ENCODE data around the gene STRN. TPM values are rescaled to one million over a fixed set of nuclear protein-coding genes. Genes with fewer than 3 reads are reported as not detected.
"Not testable (repeated sequence)": the region's sequence is repeated elsewhere in the genome, so short reads cannot be mapped to it uniquely, and the experiment has no call there.

Gene STRN
- total RNA-seq, 3 donors from 2014 or later, result 27.2 to 35.1 (median 32.5) TPM

- Histone ChIP-seq H3K27ac (peak overlapping the region; percentile 49 to 77), H3K4me3 (no peak overlapping the region), H3K36me3 (no peaks in the 10 kb centered on the region), H3K9me3 (no peaks in the 10 kb centered on the region), H3K27me3 (no peaks in the 10 kb centered on the region), H3K4me1 (no peaks in the 10 kb centered on the region)
- intact Hi-C loops (cut with DNase I; ENCODE audit: low total_unique reads), result no loop called here
- no peak for DNase-seq (ENCODE audit: low spot score in 2 of 2)
- no peak for TF ChIP-seq POLR2AphosphoS5 (IDR thresholded peaks at IDR 0.05)
- no peak for TF ChIP-seq POLR2A (IDR thresholded peaks at IDR 0.05)
- TF ChIP-seq, protein P1, sequence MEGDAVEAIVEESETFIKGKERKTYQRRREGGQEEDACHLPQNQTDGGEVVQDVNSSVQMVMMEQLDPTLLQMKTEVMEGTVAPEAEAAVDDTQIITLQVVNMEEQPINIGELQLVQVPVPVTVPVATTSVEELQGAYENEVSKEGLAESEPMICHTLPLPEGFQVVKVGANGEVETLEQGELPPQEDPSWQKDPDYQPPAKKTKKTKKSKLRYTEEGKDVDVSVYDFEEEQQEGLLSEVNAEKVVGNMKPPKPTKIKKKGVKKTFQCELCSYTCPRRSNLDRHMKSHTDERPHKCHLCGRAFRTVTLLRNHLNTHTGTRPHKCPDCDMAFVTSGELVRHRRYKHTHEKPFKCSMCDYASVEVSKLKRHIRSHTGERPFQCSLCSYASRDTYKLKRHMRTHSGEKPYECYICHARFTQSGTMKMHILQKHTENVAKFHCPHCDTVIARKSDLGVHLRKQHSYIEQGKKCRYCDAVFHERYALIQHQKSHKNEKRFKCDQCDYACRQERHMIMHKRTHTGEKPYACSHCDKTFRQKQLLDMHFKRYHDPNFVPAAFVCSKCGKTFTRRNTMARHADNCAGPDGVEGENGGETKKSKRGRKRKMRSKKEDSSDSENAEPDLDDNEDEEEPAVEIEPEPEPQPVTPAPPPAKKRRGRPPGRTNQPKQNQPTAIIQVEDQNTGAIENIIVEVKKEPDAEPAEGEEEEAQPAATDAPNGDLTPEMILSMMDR (IDR thresholded peaks at IDR 0.05), result no peak
Observed at GRCh38 chr2:36952748-36953197, 13.6 kb downstream of the STRN start.

GRCh38 chr2:36951574-36951973 lies 14.8 kb downstream of the STRN start:
- Histone ChIP-seq H3K4me3 (no peak overlapping the region), H3K27me3 (no peaks in the 10 kb centered on the region), H3K9me3 (no peaks in the 10 kb centered on the region), H3K27ac (peak overlapping the region; percentile 9 to 77), H3K4me1 (no peaks in the 10 kb centered on the region), H3K36me3 (no peaks in the 10 kb centered on the region)
- intact Hi-C loops (cut with DNase I; ENCODE audit: low total_unique reads), result no loop called here
- TF ChIP-seq POLR2A (IDR thresholded peaks at IDR 0.05) (no peak), POLR2AphosphoS5 (IDR thresholded peaks at IDR 0.05) (no peak)
- TF ChIP-seq, protein P1 (IDR thresholded peaks at IDR 0.05), result no peak
- no peak for DNase-seq (ENCODE audit: low spot score in 2 of 2)

GRCh38 chr2:36951027-36951518 lies 15.3 kb downstream of the STRN start:
- intact Hi-C loops (cut with DNase I; ENCODE audit: low total_unique reads), result no loop called here
- Histone ChIP-seq H3K27me3 (no peaks in the 10 kb centered on the region), H3K36me3 (no peaks in the 10 kb centered on the region), H3K9me3 (no peaks in the 10 kb centered on the region), H3K27ac (peak overlapping the region; percentile 9 to 77), H3K4me1 (no peaks in the 10 kb centered on the region), H3K4me3 (no peak overlapping the region)
- no peak for TF ChIP-seq POLR2A (IDR thresholded peaks at IDR 0.05)
- DNase-seq (ENCODE audit: low spot score in 2 of 2), result no peak

DNA sequence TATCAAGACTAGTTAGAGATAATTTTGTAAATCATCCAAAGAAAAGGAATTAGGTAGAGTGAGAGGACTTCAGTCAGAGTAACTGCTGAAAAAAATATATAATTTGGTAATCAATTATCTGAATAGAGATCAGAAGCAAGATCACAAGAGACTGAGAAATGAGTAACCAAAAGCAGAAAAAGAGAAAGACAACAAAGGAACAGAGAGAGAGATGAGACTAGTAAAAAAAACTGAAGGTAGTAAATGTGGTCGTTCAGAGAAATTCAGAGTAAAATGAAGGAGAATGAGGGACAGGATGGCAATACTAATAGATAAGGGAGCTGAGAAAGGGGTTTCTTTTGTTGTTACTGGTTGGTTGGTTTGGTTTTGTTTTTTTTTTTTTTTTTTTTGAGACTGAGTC lies 16.5 kb downstream of the STRN start:
- no peaks in the 10 kb centered on the region for H3K27me3 ChIP-seq
- no peaks in the 10 kb centered on the region for H3K9me3 ChIP-seq
- intact Hi-C loops (cut with DNase I; ENCODE audit: low total_unique reads), result no loop called here
- TF ChIP-seq POLR2AphosphoS5 (IDR thresholded peaks at IDR 0.05), result no peak
- no peak for TF ChIP-seq POLR2A (IDR thresholded peaks at IDR 0.05)
- TF ChIP-seq, protein P1 (IDR thresholded peaks at IDR 0.05), result no peak
- no peaks in the 10 kb centered on the region for H3K36me3 ChIP-seq
- no peaks in the 10 kb centered on the region for H3K4me1 ChIP-seq
- no peak for DNase-seq (ENCODE audit: low spot score in 2 of 2)
- no peak overlapping the region for H3K27ac ChIP-seq
- H3K4me3 ChIP-seq, result no peak overlapping the region

DNA sequence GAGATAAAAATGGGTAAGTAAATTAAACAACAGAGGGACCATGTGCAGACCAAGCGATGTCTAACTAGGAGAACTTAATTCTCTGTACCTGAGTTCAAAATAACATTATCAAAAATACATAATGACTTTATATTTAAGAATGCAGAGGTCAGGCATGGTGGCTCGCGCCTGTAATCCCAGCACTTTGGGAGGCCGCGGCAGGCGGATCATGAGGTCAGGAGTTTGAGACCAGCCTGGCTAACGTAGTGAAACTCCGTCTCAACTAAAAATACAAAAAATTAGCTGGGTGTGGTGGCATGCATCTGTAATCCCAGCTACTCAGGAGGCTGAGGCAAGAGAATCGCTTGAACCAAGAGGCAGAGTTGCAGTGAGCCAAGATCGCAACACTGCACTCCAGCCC lies 21.1 kb downstream of the STRN start:
- DNase-seq (ENCODE audit: low spot score in 2 of 2); H3K36me3 ChIP-seq; intact Hi-C loops (cut with DNase I; ENCODE audit: low total_unique reads): not testable (repeated sequence)

GRCh38 chr2:36941867-36942266 lies 24.5 kb downstream of the STRN start:
- no peak for DNase-seq (ENCODE audit: low spot score in 2 of 2)
- intact Hi-C loops (cut with DNase I; ENCODE audit: low total_unique reads), result no loop called here
- H3K9me3 ChIP-seq, result no peaks in the 10 kb centered on the region
- H3K27ac ChIP-seq, result no peak overlapping the region
- no peaks in the 10 kb centered on the region for H3K36me3 ChIP-seq
- no peaks in the 10 kb centered on the region for H3K27me3 ChIP-seq
- H3K4me3 ChIP-seq, result no peak overlapping the region
- TF ChIP-seq POLR2A (IDR thresholded peaks at IDR 0.05) (no peak), POLR2AphosphoS5 (IDR thresholded peaks at IDR 0.05) (no peak)
- TF ChIP-seq, protein P1 (IDR thresholded peaks at IDR 0.05), result no peak
- no peaks in the 10 kb centered on the region for H3K4me1 ChIP-seq

More for the DNA sequence above, 21.1 kb downstream of the STRN start:
- H3K4me1 ChIP-seq, H3K4me3 ChIP-seq, H3K9me3 ChIP-seq, H3K27ac ChIP-seq, H3K27me3 ChIP-seq: not testable (repeated sequence)

DNA sequence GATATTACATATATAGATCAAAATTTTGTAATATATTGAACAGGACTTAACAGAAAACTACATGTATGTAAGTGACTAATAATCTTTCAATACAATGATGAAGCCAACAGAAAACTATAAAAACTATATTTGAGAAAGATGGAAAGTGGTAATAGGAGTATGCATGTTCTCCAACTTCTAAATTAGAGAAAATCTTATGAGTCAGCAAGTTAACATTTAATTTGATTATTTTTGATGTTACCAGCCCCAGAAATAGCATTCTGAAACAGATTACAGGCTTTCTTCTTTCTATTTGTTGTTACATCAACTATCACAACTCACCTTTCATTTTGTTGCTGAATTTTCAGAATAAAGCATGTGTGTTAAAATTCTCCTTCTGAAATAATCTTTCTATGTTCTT lies 29.8 kb downstream of the STRN start:
- H3K9me3 ChIP-seq; H3K27me3 ChIP-seq; H3K4me1 ChIP-seq; intact Hi-C loops (cut with DNase I; ENCODE audit: low total_unique reads); H3K36me3 ChIP-seq; DNase-seq (ENCODE audit: low spot score in 2 of 2); H3K4me3 ChIP-seq; H3K27ac ChIP-seq: not testable (repeated sequence)

DNA sequence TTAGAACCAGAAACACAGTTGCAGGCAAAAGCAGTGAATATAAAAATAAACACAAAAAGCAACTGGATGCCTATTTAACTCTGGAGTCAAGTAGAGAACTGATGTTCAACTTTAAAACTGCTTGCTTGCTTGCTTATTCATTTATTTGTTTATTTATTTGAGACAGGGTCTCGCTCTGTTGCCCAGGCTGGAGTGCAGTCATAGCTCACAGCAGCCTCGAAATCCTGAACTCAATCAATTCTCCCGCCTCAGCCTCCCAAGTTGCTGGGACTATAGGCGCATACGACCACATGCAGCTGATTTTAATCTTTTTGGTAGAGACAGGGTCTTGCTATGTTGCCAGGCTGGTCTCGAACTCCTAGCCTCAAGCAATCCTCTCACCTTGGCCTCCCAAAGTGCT lies 34.6 kb downstream of the STRN start:
- H3K36me3 ChIP-seq; intact Hi-C loops (cut with DNase I; ENCODE audit: low total_unique reads); H3K27me3 ChIP-seq; DNase-seq (ENCODE audit: low spot score in 2 of 2); H3K9me3 ChIP-seq; H3K4me1 ChIP-seq; H3K4me3 ChIP-seq: not testable (repeated sequence)
- peak overlapping the region; percentile 81 to 82 for H3K27ac ChIP-seq

- DNase-seq (ENCODE audit: low spot score in 2 of 2); H3K27me3 ChIP-seq; H3K9me3 ChIP-seq; intact Hi-C loops (cut with DNase I; ENCODE audit: low total_unique reads); H3K4me3 ChIP-seq; H3K4me1 ChIP-seq; H3K36me3 ChIP-seq: not testable (repeated sequence)
- peak overlapping the region; percentile 81 to 82 for H3K27ac ChIP-seq
Observed at GRCh38 chr2:36930787-36931410, 35.4 kb downstream of the STRN start.

Measured in breast epithelium (tissue), 4 donors.